HCT116 (cell line): ENCODE results near the gene CKAP2L.

Source experiments
- CTCF ChIP-seq, 3 experiments: fragments of 200-600 bp in 1 of 3; sonication (generic) in 1 of 3; IDR thresholded peaks in 2 of 3; conservative IDR thresholded peaks in 1 of 3; 2 replicates each; pipeline ENCODE4 v1.5.1; 2012 to 2017; ENCODE audit warnings: low read depth in 2 of 3, low read length in 2 of 3, antibody characterized with exemption in 1 of 3, borderline replicate concordance in 1 of 3, control low read depth in 1 of 3, mild to moderate bottlenecking in 1 of 3, mixed read lengths in 1 of 3, mixed run types in 1 of 3, moderate library complexity in 1 of 3; ENCODE audit not compliant: insufficient read depth in 1 of 3
- POLR2A ChIP-seq: IDR thresholded peaks from 2 replicates; pipeline ENCODE4 v1.7.0; 2011; ENCODE audit warnings: borderline replicate concordance; ENCODE audit not compliant: insufficient read depth, insufficient read length; ENCODE audit errors: extremely low read depth
- REST ChIP-seq: IDR thresholded peaks from 2 replicates; pipeline ENCODE4 v1.6.1; 2012; ENCODE audit warnings: low read depth
- YY1 ChIP-seq: IDR thresholded peaks from 2 replicates; pipeline ENCODE4 v1.6.1; 2011; ENCODE audit warnings: low read length, low read depth, moderate library complexity, mild to moderate bottlenecking; ENCODE audit not compliant: insufficient replicate concordance; ENCODE audit errors: extremely low read depth
- ZFX ChIP-seq: fragments of 450-650 bp; IDR thresholded peaks from 2 replicates; pipeline ENCODE4 v1.6.1; 2017

GRCh38 chr2:112792419-112792818 lies 28.0 kb upstream of the CKAP2L start:
- no peak for TF ChIP-seq POLR2A
- TF ChIP-seq ZFX, result no peak
- TF ChIP-seq YY1, result no peak
- TF ChIP-seq CTCF (IDR thresholded peaks at IDR 0.05 in 2 of 3, conservative IDR thresholded peaks at IDR 0.05 in 1 of 3; ENCODE audit: borderline replicate concordance in 1 of 3, insufficient read depth in 1 of 3, low read depth in 2 of 3, low read length in 2 of 3), result no peak
- no peak for TF ChIP-seq REST
